Ovary (tissue), 9 donors: Measurements from ENCODE around the gene NEUROG1. TPM values are rescaled to one million over a fixed set of nuclear protein-coding genes. Genes with fewer than 3 reads are reported as not detected.
"Not testable (repeated sequence)": the region's sequence is repeated elsewhere in the genome, so short reads cannot be mapped to it uniquely, and the experiment has no call there.

Source experiments
- DNase-seq, 5 donors: peaks; one replicate each; pipeline ENCODE4 v3.0.0-alpha.2; 2019 to 2020
- H3K27ac ChIP-seq, 2 donors: fragments of 200-600 bp; one replicate each; pipeline versions ENCODE4 v1.5.1 to v1.8.0; 2019 to 2022
- H3K27me3 ChIP-seq: fragments of 200-600 bp; one replicate; pipeline ENCODE4 v1.8.0; 2022
- H3K36me3 ChIP-seq: fragments of 200-600 bp; sonication (generic); one replicate; pipeline ENCODE4 v1.5.1; 2019
- H3K4me1 ChIP-seq: one replicate; pipeline ENCODE4 v1.8.1; 2013; ENCODE audit warnings: mild to moderate bottlenecking, moderate library complexity; ENCODE audit not compliant: insufficient read depth
- H3K4me3 ChIP-seq: fragments of 200-600 bp; sonication (generic); one replicate; pipeline ENCODE4 v1.5.1; 2017
- H3K9me3 ChIP-seq, 2 donors: fragments of 200-600 bp in 1 of 2; sonication (generic) in 1 of 2; one replicate each; pipeline versions ENCODE4 v1.5.1 to v1.8.1; 2013 to 2019; ENCODE audit warnings: mild to moderate bottlenecking in 1 of 2, moderate library complexity in 1 of 2
- EP300 ChIP-seq: sonication (generic); formaldehyde crosslinking; IDR thresholded peaks from one replicate; pipeline ENCODE4 v1.6.1; 2017; ENCODE audit warnings: antibody characterized with exemption
- POLR2A ChIP-seq: fragments of 450-650 bp; IDR thresholded peaks from one replicate; pipeline ENCODE4 v1.6.1; 2017; ENCODE audit warnings: antibody characterized with exemption, mild to moderate bottlenecking, moderate library complexity
- WGBS, 3 donors: extraction: QIAGEN DNeasy Blood & Tissue Kit in 1 of 3; methylation state at CpG; one replicate each; pipeline versions ENCODE4 v1.1.5 to v1.1.7; 2013 to 2017; 5-methylcytosine and 5-hydroxymethylcytosine counted together
- intact Hi-C, 4 donors: fragments of 100-400 bp; cut with DNase I; formaldehyde crosslinking; loops; one replicate each; pipeline versions ENCODE4 v1.11.0 to v1.15.1; 2022 to 2023
- polyA plus RNA-seq, 2 donors: library from polyadenylated mRNA; stranded (reverse); fragments of 200-250 nt in 1 of 2; fragments of 350-450 nt in 1 of 2; fragmentation: Illumina TruSeq in 1 of 2; extraction: RNeasy Lipid Tissue Mini Kit (QIAGEN cat#74804) in 1 of 2; gene quantifications; one replicate each; pipeline ENCODE4 v1.2.3, GENCODE V29; 2013 to 2014
- total RNA-seq, 7 donors: library from RNA; depleted of rRNA in 2 of 7; stranded (reverse); fragments of >200 nt in 2 of 7; fragmentation: NEBNext Ultra II Directional in 3 of 7; extraction: Animal tissue kit (Norgen Biotek cat#: 25700) in 3 of 7; gene quantifications; one replicate each; pipeline versions ENCODE4 v1.1.0 to v1.2.4, GENCODE V29; 2016 to 2023
- TF ChIP-seq, protein P1 (sequence below), 3 donors: fragments of 450-650 bp in 2 of 3; fragments of 200-600 bp in 1 of 3; IDR thresholded peaks; one replicate each; pipeline versions ENCODE4 v1.5.1 to v1.8.0; 2016 to 2022; ENCODE audit warnings: antibody characterized with exemption in 3 of 3, mild to moderate bottlenecking in 1 of 3
- donor health status: DM: no; HTN: no; CAD: no; lungs with moderate emphysema.
- donor health status: DM: no; HTN: no; CAD: no.
- donor health status: Bipolar disorder and iron deficiency.
- donor health status: DM: yes; HTN: yes; CAD: no.
- donor health status: DM: no; HTN: no; CAD: no.
- donor health status: DM: yes; HTN: yes; CAD: no.

Gene NEUROG1
- total and polyA plus RNA-seq, 9 donors = 0.06 TPM; not detected in 8

DNA sequence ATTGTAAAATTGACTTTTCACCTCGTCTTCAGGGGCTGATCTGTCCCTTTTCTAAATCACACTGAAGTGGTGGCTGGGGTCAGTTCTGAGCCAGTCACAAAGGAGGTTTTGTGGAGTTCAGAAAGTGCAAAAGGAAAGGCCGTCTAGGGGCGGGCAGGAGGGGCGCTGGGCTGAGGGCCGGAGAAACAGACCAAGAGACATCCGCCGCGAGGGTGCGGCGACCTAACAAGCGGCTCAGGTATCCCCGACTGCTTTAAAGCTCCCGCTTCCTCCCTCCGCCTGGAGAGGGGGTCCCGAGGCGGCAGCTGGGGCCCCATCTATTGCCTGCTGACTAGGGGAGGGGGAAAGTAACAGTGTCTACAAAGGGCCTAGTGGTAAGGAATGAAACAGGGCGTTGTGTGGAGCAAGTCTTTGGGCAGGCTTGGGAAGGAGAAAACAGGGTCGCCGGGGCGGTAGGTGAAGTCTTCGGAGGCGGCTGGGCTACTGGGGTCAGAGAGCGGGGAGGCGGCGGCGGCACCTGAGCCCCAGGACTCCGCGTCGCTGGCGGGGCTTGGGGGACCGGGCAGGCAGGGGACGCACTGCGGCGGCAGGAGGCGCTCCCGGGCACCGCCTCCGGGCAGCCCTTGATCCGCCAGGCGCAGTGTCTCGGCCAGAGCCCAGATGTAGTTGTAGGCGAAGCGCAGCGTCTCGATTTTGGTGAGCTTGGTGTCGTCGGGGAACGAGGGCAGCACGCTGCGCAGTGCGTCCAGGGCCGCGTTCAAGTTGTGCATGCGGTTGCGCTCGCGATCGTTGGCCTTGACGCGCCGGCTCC lies 950 bp downstream of the NEUROG1 start:
- Histone ChIP-seq H3K9me3 (peaks cover 0 to 3% of the 10 kb centered on the region in 2 donors), H3K27ac (no peak overlapping the region), H3K36me3 (no peaks in the 10 kb centered on the region), H3K4me3 (no peak overlapping the region), H3K27me3 (peaks cover 2% of the 10 kb centered on the region), H3K4me1 (no peaks in the 10 kb centered on the region)
- no peak for DNase-seq
- intact Hi-C loops = no loop called here
- WGBS, 3 donors = 2 to 3% (median 2%) methylated on average over 45 to 61 of the region's 61 CpGs
- TF ChIP-seq EP300 = no peak
- TF ChIP-seq, protein P1, sequence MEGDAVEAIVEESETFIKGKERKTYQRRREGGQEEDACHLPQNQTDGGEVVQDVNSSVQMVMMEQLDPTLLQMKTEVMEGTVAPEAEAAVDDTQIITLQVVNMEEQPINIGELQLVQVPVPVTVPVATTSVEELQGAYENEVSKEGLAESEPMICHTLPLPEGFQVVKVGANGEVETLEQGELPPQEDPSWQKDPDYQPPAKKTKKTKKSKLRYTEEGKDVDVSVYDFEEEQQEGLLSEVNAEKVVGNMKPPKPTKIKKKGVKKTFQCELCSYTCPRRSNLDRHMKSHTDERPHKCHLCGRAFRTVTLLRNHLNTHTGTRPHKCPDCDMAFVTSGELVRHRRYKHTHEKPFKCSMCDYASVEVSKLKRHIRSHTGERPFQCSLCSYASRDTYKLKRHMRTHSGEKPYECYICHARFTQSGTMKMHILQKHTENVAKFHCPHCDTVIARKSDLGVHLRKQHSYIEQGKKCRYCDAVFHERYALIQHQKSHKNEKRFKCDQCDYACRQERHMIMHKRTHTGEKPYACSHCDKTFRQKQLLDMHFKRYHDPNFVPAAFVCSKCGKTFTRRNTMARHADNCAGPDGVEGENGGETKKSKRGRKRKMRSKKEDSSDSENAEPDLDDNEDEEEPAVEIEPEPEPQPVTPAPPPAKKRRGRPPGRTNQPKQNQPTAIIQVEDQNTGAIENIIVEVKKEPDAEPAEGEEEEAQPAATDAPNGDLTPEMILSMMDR (IDR thresholded peaks at IDR 0.05) = no peak
- TF ChIP-seq POLR2A = no peak

- Histone ChIP-seq H3K4me3 (no peak overlapping the region), H3K36me3 (no peaks in the 10 kb centered on the region), H3K27ac (no peak overlapping the region), H3K9me3 (peaks cover 0 to 3% of the 10 kb centered on the region in 2 donors), H3K4me1 (no peaks in the 10 kb centered on the region), H3K27me3 (peaks cover 2% of the 10 kb centered on the region)
- 26 to 40% (median 31%) methylated on average over 3 of the region's 3 CpGs for WGBS, 3 donors
- DNase-seq = no peak
- intact Hi-C loops = no loop called here
- TF ChIP-seq POLR2A = no peak
- TF ChIP-seq, protein P1 (IDR thresholded peaks at IDR 0.05) = no peak
- TF ChIP-seq EP300 = no peak
These were observed 2.0 kb downstream of the NEUROG1 start for GRCh38 chr5:135533794-135534193.

GRCh38 chr5:135533334-135533733 lies 2.4 kb downstream of the NEUROG1 start:
- TF ChIP-seq, protein P1 (IDR thresholded peaks at IDR 0.05) = no peak
- TF ChIP-seq EP300 = no peak
- TF ChIP-seq POLR2A = no peak
- no peaks in the 10 kb centered on the region for H3K36me3 ChIP-seq
- H3K4me1 ChIP-seq = no peaks in the 10 kb centered on the region
- H3K27ac ChIP-seq = no peak overlapping the region
- intact Hi-C loops = no loop called here
- H3K9me3 ChIP-seq = peaks cover 0 to 3% of the 10 kb centered on the region in 2 donors
- H3K27me3 ChIP-seq = peaks cover 2% of the 10 kb centered on the region
- 29 to 47% (median 41%) methylated on average over 3 of the region's 3 CpGs for WGBS, 3 donors
- no peak for DNase-seq
- no peak overlapping the region for H3K4me3 ChIP-seq

GRCh38 chr5:135529576-135529975 lies 6.2 kb downstream of the NEUROG1 start:
- DNase-seq, H3K9me3 ChIP-seq, H3K4me1 ChIP-seq, H3K27me3 ChIP-seq, H3K4me3 ChIP-seq, intact Hi-C loops, H3K36me3 ChIP-seq, H3K27ac ChIP-seq: not testable (repeated sequence)
- whole genome bisulfite sequencing, 3 donors = 55 to 68% (median 61%) methylated on average over 5 of the region's 5 CpGs

DNA sequence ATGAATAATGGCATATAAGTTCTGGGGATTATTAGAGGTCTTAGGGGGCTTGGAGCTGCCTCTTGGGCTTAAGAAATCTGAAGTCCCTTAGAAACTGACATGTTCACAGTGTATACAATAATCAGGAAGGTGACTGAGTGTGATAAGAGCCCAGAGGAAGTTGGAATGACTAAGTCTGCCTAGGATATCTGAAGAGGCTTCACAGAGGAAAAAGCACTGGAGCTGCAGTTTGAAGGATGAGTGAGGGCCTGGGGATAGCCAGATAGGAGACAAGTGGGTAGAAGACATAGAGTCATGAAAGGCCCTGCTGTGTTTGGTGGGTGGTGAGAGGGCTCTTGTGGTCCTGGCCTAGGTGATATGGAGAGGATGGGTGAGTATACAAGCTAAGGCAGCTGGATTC lies 8.8 kb downstream of the NEUROG1 start:
- Histone ChIP-seq H3K36me3 (no peaks in the 10 kb centered on the region), H3K4me1 (no peaks in the 10 kb centered on the region), H3K4me3 (no peak overlapping the region), H3K27ac (no peak overlapping the region), H3K27me3 (no peaks in the 10 kb centered on the region), H3K9me3 (no peaks in the 10 kb centered on the region)
- intact Hi-C loops = no loop called here
- TF ChIP-seq, protein P1 (IDR thresholded peaks at IDR 0.05) = no peak
- TF ChIP-seq EP300 = no peak
- TF ChIP-seq POLR2A = no peak
- no peak for DNase-seq
